ENCODE measurements around the gene ZBTB17.

Gene ZBTB17

DNA sequence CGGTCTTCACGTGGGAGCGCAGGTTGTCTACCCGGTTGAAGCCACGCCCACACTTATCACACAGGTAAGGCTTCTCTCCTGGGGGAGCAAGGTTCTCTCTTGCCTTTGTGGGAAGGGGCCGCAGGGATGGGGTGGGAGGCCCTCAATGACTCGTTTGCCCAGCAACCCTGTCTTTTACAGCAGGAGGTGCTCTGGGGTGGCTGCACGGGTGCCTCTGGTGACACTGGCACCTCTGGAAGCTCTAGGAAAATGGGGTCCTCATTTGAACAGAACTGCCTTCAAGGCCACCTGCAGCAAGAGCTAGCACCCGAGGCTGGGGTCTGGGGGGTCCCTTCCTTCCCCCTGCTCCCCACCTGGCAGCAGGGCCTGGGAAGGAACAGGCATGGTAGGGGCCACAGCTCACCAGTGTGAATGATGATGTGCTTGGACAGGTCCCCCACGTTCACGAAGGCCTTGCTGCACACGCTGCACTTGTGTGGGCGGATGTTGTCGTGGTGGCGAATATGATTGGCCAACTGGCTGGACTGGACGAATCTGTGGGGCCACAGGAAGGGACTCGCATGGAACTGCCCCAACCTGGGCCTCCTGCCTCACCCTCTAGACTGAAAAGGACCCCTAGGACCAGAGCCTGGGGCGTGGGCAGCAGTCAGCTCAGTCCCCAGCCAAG lies 33.1 kb downstream of the ZBTB17 start:
- ATAC-seq: no peak
- Mint-ChIP-seq H3K4me3 (no peak overlapping the region), H3K9me3 (no peaks in the 10 kb centered on the region), H3K27ac (peak overlapping the region in 1 of 2 donors; percentile 63), H3K27me3 (no peaks in the 10 kb centered on the region), H3K4me1 (peaks cover 47% of the 10 kb centered on the region)
- DNase-seq: no peak

DNA sequence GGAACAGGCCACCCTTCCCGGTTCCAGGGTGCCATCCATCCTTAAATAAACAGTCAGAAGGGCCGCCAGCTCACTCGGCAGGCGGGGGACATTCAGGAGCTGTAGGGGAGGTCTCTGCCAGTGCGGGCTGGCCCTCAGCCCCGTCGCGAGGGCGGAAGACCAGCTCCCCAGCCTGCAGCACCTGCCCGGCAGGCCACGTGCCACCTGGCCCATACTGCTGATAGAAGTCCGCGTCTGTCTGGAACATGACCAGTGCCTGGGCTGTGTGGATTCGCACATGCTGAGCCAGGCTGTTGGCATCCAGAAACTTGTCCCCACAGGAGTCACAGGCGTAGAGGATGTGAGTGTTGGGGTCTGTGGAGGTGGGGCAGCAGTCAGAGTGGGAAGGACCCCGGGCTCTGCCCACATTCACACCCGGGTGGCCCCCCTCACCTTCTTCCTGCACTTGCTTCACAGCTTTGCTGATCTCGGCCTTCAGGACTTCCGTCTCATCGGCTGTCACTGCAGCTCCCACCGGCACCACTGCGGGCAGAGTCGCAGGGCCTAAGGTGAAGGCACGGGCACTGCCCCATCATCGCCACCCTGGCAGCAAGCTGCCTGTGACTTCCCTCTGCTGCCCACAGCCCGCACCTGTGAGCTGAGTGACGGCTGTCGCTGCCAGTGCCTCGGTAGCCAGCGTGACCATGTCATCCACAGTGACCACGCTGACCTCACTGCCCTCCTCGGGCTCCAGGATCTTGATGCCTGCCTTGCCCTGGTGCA lies 33.8 kb downstream of the ZBTB17 start:
- ATAC-seq (no peak), DNase-seq (no peak)
- Mint-ChIP-seq H3K27ac (peak overlapping the region in 1 of 2 donors; percentile 89), H3K9me3 (no peaks in the 10 kb centered on the region), H3K4me3 (no peak overlapping the region), H3K4me1 (peaks cover 47% of the 10 kb centered on the region), H3K27me3 (no peaks in the 10 kb centered on the region)

DNA sequence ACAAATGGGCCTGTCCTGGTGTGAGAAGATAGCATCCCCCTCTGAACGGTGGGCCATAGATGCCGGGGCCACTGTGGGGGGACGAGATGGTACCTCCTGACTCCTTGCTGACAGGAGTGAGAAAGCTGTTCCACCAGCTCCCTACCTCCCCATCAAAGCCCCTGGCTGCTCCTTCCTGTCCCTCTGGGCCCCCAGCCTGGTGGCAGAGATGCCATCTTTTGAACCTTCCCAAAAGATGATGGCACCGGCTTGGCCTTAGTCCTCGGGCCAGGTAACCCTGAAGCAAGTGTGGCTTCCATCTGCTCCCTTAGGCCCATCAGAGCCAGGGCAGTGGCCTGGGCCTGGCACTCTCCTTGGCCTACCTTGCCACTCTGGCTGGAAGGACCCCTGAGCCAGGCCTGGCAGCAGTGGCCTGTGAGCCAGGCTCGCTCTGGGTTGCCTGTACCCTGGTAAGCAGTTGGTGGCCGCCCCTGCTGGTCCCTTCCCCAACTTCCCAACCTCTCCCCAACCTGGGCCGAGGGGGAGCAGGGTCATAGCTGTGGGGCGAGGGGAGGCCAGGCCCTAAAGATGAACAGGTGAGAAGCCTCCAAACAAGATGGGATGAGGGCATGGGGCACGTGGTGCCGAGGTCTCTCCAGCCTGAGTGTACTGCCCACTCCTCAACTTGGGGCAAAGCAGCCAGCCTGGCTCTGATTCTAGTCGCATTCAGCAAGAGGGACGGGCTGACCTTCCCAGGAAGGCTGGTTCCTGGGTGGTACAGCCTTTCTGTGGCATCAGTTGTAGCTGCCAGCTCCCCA lies 34.7 kb downstream of the ZBTB17 start:
- DNase-seq (no peak), ATAC-seq (no peak)
- Mint-ChIP-seq H3K9me3 (no peaks in the 10 kb centered on the region), H3K27me3 (no peaks in the 10 kb centered on the region), H3K4me3 (no peak overlapping the region), H3K4me1 (peaks cover 39% of the 10 kb centered on the region), H3K27ac (peak overlapping the region; percentile 52 to 92)

DNA sequence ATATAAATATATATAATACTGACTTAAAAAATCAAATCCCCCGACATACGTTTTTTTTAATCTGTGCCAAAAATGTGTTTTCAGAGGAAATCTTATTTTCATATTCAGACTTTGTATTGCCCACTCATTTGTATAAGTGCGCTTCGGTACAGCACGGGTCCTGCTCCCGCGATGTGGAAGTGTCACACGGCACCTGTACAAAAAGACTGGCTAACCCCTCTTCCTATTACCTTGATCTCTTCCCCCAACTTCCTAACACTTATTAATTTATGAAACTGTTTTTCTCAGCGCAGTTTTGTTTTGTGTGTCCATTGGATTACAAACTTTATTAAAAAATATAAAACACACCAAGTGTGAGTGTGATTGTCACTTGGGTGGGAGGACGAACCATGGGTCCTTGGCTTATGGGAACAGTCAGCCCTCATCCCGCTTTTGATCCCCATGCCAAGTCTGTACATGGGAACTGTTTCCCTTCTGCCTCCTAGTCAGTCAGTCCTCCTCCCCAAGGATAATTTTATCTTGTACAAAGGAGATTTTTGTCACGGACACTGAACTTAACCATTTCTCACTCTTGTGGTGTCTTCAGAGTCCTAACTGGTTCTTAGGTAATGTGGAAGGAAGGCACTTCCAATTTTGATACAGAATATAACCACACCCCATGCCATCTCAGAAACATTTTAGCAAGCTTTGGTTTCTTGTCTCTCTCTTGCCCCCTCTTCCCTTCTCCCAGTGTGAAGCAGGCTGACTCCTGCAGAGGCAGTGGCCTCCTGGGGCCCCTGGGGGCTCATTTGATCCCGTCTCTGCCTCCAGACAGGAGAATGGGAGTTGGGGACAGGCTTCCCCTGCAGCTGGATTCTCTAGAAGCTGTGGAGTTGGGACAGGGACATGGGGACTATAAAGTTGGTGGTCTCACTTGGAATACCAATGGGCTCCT lies 35.5 kb downstream of the ZBTB17 start:
- no peaks in the 10 kb centered on the region for H3K9me3 Mint-ChIP-seq
- DNase-seq (no peak), ATAC-seq (no peak)
- H3K4me1 Mint-ChIP-seq: peaks cover 38% of the 10 kb centered on the region
- H3K27me3 Mint-ChIP-seq: no peaks in the 10 kb centered on the region
- H3K27ac Mint-ChIP-seq: peak overlapping the region; percentile 31 to 83
- H3K4me3 Mint-ChIP-seq: no peak overlapping the region

DNA sequence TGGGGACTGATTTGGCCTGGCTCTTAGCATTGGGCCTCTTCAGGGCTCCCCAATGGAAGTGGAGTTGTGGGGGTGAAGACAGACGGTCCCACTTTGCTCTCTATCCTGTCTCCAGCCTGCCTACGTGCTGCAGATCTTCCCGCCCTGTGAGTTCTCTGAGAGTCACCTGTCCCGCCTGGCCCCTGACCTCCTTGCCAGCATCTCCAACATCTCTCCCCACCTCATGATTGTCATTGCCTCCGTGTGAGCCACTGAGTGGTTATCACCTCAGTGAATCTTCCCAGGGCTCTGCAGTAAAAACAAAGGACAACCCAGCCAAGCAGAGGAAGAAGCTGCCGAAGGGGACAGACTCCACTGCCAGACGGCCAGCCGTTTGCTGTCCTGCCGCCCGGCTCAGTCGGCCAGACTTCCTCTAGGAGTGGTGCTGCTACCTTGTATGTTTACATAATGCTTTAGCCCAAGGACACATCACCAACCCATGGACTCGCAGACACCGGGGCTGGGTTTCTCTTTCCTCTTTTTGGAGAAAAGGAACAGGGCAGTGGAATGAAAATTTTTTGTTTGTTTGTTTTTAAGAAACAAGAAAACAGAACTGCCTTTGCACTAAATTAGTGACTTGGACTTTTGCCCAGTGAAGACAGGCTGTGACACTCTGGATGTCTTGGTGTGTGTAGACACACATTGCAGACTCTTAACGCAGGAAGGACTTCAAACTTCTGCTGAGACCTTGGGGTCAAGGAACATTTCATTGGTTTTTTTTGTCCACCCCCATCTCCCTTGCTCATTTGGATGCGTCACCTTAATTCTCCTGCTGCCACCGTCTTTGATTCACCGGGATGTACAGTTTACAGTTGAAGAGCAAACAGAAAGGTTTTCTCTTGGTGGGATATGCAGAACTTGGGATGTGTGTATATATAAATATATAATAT lies 36.5 kb downstream of the ZBTB17 start:
- ATAC-seq: no peak
- peak overlapping the region in 1 of 2 donors; percentile 64 for H3K27ac Mint-ChIP-seq
- no peaks in the 10 kb centered on the region for H3K27me3 Mint-ChIP-seq
- H3K4me3 Mint-ChIP-seq: peak overlapping the region in 1 of 2 donors; percentile 3
- DNase-seq: no peak
- no peaks in the 10 kb centered on the region for H3K9me3 Mint-ChIP-seq
- H3K4me1 Mint-ChIP-seq: peaks cover 45% of the 10 kb centered on the region

DNA sequence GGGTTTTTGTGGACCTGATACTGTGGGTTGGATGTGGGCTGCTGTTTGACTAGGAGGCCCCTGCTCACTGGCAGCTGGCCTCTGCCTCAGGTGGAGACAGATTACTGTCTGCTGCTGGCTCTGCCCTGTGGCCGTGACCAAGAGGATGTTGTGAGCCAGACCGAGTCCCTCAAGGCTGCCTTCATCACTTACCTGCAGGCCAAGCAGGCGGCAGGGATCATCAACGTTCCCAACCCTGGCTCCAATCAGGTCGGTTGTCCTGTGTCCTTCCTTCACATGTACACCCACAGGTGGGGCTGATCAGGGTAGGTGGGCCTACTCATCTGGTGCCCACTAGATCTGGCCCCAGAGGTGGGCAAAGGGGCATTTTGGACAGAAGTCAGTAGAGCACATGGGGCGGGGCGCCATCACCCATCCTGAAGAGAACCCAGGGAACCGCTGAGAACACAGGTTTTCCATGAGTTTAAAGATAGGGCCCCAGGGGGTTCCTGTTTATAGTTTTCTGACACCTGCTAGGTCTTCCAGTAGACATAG lies 37.2 kb downstream of the ZBTB17 start:
- Mint-ChIP-seq H3K9me3 (no peaks in the 10 kb centered on the region), H3K4me3 (no peak overlapping the region), H3K4me1 (peaks cover 45% of the 10 kb centered on the region), H3K27ac (peak overlapping the region; percentile 46 to 64), H3K27me3 (no peaks in the 10 kb centered on the region)
- ATAC-seq: peak; percentile 71
- peak in 1 of 2 donors; percentile 40 for DNase-seq

DNA sequence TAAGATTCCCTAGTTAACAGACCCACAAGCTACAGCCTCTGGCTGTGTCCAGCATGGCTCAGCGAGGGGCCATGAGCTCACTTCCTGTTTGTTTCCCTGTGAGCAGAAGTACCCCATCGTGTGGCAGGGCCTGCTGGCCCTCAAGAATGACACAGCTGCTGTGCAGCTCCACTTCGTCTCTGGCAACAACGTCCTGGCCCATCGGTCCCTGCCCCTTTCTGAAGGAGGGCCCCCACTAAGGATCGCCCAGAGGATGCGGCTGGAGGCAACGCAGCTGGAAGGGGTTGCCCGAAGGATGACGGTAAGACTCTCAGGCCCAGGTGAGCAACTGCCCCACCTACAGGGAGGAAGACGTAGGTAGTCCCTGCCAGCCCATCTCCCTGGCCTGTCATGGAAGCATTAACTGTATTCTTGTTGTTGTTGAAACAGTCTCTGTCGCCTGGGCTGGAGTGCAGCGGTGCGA lies 38.2 kb downstream of the ZBTB17 start:
- ATAC-seq: peak; percentile 29
- H3K27ac Mint-ChIP-seq: peak overlapping the region; percentile 93 to 96
- no peak overlapping the region for H3K4me3 Mint-ChIP-seq

DNA sequence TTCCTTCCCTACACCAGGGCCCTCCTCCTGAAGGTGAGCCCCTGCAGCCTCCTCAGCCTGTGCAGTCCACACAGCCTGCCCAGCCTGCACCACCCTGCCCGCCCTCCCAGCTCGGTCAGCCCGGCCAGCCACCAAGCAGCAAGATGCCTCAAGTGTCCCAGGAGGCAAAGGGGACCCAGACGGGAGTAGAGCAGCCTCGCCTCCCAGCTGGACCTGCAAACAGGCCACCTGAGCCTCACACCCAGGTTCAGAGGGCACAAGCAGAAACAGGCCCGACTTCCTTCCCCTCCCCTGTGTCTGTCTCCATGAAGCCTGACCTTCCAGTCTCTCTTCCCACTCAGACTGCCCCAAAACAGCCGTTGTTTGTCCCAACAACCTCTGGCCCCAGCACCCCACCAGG lies 38.8 kb downstream of the ZBTB17 start:
- Mint-ChIP-seq H3K27me3 (no peaks in the 10 kb centered on the region), H3K9me3 (no peaks in the 10 kb centered on the region), H3K4me3 (no peak overlapping the region), H3K27ac (peak overlapping the region; percentile 93 to 96), H3K4me1 (peaks cover 45% of the 10 kb centered on the region)
- DNase-seq: no peak
- ATAC-seq: no peak

More for the DNA sequence above, 38.2 kb downstream of the ZBTB17 start:
- Mint-ChIP-seq H3K27me3 (no peaks in the 10 kb centered on the region), H3K4me1 (peaks cover 45% of the 10 kb centered on the region), H3K9me3 (no peaks in the 10 kb centered on the region)
- no peak for DNase-seq

DNA sequence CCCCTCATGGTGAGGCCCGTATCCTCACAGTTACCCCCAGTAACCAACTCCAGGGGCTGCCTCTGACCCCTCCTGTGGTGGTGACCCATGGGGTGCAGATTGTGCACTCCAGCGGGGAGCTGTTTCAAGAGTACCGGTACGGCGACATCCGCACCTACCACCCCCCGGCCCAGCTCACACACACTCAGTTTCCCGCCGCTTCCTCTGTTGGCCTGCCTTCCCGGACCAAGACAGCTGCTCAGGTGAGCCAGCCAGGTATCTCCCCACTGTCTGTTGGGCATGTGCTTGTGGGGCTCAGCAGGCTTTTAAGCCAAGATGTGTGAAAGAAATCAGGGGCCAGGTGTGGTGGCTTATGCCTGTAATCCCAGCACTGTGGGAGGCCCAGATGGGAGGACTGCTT lies 39.9 kb downstream of the ZBTB17 start:
- no peak for DNase-seq
- H3K27ac Mint-ChIP-seq: peak overlapping the region in 1 of 2 donors; percentile 94
- no peaks in the 10 kb centered on the region for H3K9me3 Mint-ChIP-seq
- H3K4me3 Mint-ChIP-seq: no peak overlapping the region
- ATAC-seq: peak; percentile 5
- H3K4me1 Mint-ChIP-seq: peaks cover 41% of the 10 kb centered on the region
- no peaks in the 10 kb centered on the region for H3K27me3 Mint-ChIP-seq

DNA sequence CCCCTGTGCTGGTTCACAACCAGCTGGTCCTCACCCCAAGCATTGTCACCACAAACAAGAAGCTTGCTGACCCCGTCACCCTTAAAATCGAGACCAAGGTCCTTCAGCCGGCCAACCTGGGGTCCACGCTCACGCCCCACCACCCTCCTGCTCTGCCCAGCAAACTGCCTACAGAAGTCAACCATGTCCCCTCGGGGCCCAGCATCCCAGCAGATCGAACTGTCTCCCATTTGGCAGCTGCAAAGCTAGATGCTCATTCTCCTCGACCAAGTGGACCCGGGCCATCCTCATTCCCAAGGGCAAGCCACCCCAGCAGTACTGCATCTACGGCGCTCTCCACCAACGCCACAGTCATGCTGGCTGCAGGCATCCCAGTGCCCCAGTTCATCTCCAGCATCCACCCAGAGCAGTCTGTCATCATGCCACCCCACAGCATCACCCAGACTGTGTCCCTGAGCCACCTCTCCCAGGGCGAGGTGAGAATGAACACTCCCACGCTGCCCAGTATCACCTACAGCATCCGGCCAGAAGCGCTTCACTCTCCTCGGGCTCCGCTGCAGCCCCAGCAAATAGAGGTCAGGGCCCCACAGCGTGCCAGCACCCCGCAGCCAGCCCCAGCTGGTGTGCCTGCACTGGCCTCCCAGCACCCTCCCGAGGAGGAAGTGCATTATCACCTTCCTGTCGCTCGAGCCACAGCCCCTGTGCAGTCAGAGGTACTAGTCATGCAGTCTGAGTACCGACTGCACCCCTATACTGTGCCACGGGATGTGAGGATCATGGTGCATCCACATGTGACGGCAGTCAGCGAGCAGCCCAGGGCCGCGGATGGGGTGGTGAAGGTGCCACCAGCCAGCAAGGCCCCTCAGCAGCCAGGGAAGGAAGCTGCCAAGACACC lies 40.6 kb downstream of the ZBTB17 start:
- H3K4me3 Mint-ChIP-seq: peak overlapping the region in 1 of 2 donors; percentile 29
- H3K9me3 Mint-ChIP-seq: no peaks in the 10 kb centered on the region
- peaks cover 34% of the 10 kb centered on the region for H3K4me1 Mint-ChIP-seq
- ATAC-seq (peak; percentile 13), DNase-seq (no peak)
- peak overlapping the region in 1 of 2 donors; percentile 94 for H3K27ac Mint-ChIP-seq
- H3K27me3 Mint-ChIP-seq: no peaks in the 10 kb centered on the region

DNA sequence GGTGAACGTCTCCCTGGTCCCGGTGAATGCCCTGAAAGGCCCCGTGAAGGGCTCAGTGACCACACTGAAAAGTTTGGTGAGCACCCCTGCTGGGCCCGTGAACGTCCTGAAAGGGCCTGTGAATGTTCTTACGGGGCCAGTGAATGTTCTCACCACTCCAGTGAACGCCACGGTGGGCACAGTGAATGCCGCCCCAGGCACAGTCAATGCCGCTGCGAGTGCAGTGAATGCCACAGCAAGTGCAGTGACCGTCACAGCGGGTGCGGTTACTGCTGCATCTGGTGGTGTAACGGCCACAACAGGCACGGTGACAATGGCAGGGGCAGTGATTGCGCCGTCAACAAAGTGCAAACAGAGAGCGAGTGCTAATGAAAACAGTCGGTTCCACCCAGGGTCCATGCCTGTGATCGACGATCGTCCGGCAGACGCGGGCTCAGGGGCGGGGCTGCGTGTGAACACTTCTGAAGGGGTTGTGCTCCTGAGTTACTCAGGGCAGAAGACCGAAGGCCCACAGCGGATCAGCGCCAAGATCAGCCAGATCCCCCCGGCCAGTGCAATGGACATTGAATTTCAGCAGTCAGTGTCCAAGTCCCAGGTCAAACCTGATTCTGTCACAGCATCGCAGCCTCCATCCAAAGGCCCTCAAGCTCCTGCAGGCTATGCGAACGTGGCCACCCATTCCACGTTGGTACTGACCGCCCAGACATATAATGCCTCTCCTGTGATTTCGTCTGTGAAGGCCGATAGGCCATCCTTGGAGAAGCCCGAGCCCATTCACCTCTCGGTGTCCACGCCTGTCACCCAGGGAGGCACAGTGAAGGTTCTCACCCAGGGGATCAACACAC lies 41.5 kb downstream of the ZBTB17 start:
- no peak for DNase-seq
- H3K9me3 Mint-ChIP-seq: no peaks in the 10 kb centered on the region
- no peaks in the 10 kb centered on the region for H3K27me3 Mint-ChIP-seq
- peaks cover 32% of the 10 kb centered on the region for H3K4me1 Mint-ChIP-seq
- peak overlapping the region in 1 of 2 donors; percentile 92 for H3K27ac Mint-ChIP-seq
- H3K4me3 Mint-ChIP-seq: no peak overlapping the region
- no peak for ATAC-seq

DNA sequence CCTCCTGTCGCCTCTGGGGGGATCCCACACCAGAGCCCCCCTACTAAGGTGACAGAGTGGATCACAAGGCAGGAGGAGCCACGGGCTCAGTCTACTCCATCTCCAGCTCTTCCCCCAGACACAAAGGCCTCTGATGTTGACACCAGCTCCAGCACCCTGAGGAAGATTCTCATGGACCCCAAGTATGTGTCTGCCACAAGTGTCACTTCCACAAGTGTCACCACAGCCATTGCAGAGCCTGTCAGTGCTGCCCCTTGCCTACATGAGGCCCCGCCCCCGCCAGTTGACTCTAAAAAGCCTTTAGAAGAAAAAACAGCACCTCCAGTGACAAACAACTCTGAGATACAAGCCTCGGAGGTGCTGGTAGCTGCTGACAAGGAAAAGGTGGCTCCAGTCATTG lies 42.2 kb downstream of the ZBTB17 start:
- Mint-ChIP-seq H3K27ac (peak overlapping the region; percentile 62 to 88), H3K9me3 (no peaks in the 10 kb centered on the region), H3K4me3 (no peak overlapping the region), H3K27me3 (no peaks in the 10 kb centered on the region), H3K4me1 (peaks cover 27% of the 10 kb centered on the region)
- ATAC-seq (no peak), DNase-seq (no peak)

Data from stimulated activated naive CD8-positive, alpha-beta T cell treated with anti-CD3 and anti-CD28 coated beads, Interleukin-15, amount 100 ng/mL, for 72 hours (primary cell).